NCI-H1105 treated with DMSO at 0.1 percent for 48 hours (cell line): Measurements from ENCODE around the gene HEBP1.

Experiments used
- DNase-seq: peaks from one replicate; lab custom pipeline; 2025; lab: John Stamatoyannopoulos, UW

HEBP1 gene

GRCh38 chr12:13023811-13024530, 23.9 kb upstream of the HEBP1 start:
- no peak for DNase-seq

- no peak for DNase-seq
Observed at GRCh38 chr12:13022851-13023271, 22.8 kb upstream of the HEBP1 start.

- no peak for DNase-seq
Observed at GRCh38 chr12:13011098-13011497, 11.0 kb upstream of the HEBP1 start.

GRCh38 chr12:13008741-13009380, 8.8 kb upstream of the HEBP1 start:
- DNase-seq: no peak

- DNase-seq: no peak
Observed at GRCh38 chr12:13007496-13008233, 7.6 kb upstream of the HEBP1 start.

- DNase-seq: no peak
Observed at GRCh38 chr12:13005649-13006048, 5.6 kb upstream of the HEBP1 start.

GRCh38 chr12:13004986-13005385, 4.9 kb upstream of the HEBP1 start:
- no peak for DNase-seq

GRCh38 chr12:13004361-13004760, 4.3 kb upstream of the HEBP1 start:
- DNase-seq: no peak

- DNase-seq: no peak
Observed at GRCh38 chr12:13002301-13003097, 2.4 kb upstream of the HEBP1 start.

- no peak for DNase-seq
Observed at GRCh38 chr12:13001775-13002040, 1.6 kb upstream of the HEBP1 start.

GRCh38 chr12:13000925-13001774, 1.1 kb upstream of the HEBP1 start:
- peak; percentile 54 for DNase-seq

GRCh38 chr12:13000616-13000924, 505 bp upstream of the HEBP1 start:
- DNase-seq: peak; percentile 75

- DNase-seq: no peak
Observed at GRCh38 chr12:12999271-12999958, 650 bp downstream of the HEBP1 start.

GRCh38 chr12:12998248-12998647, 1.8 kb downstream of the HEBP1 start:
- no peak for DNase-seq

- no peak for DNase-seq
Observed at GRCh38 chr12:12997734-12998133, 2.3 kb downstream of the HEBP1 start.

- no peak for DNase-seq
Observed at GRCh38 chr12:12997156-12997555, 2.9 kb downstream of the HEBP1 start.

GRCh38 chr12:12996209-12996608, 3.9 kb downstream of the HEBP1 start:
- no peak for DNase-seq

- DNase-seq: no peak
Observed at GRCh38 chr12:12995088-12995487, 5.0 kb downstream of the HEBP1 start.

GRCh38 chr12:12993367-12993766, 6.7 kb downstream of the HEBP1 start:
- DNase-seq: no peak

- DNase-seq: no peak
Observed at GRCh38 chr12:12992418-12993130, 7.5 kb downstream of the HEBP1 start.
